ENCODE data around the gene KIF7.

- no peak for TF ChIP-seq CTCF (optimal IDR thresholded peaks at IDR 0.05 in 1 of 3, IDR thresholded peaks at IDR 0.05 in 1 of 3, conservative IDR thresholded peaks at IDR 0.05 in 1 of 3; ENCODE audit: extremely low read depth in 1 of 3, insufficient read depth in 2 of 3, low read length in 3 of 3)
- TF ChIP-seq EZH2 (IDR thresholded peaks at IDR 0.05; ENCODE audit: low read length) = no peak
Observed at GRCh38 chr15:89599021-89599420, 56.2 kb downstream of the KIF7 start.

All from keratinocyte (primary cell).